Skeletal muscle satellite cell (primary cell): ENCODE data around the gene YBX2.
A peak's percentile ranks its signal among the peaks of the same experiment; 100 is the strongest.

Source experiments
- H3K27me3 ChIP-seq: 2 replicates; pipeline ENCODE4 v1.7.0; 2013; ENCODE audit warnings: low read length; ENCODE audit not compliant: control insufficient read depth, insufficient read depth
- H3K36me3 ChIP-seq: 2 replicates; pipeline ENCODE4 v1.7.0; 2013; ENCODE audit warnings: mild to moderate bottlenecking, control low read depth, low read length; ENCODE audit not compliant: insufficient read depth
- H3K4me1 ChIP-seq: 2 replicates; pipeline ENCODE4 v1.7.0; 2013; ENCODE audit warnings: low read length; ENCODE audit not compliant: control insufficient read depth, insufficient read depth
- H3K4me2 ChIP-seq: 2 replicates; pipeline ENCODE4 v1.7.0; 2013; ENCODE audit warnings: mild to moderate bottlenecking, low read length
- H3K4me3 ChIP-seq: 2 replicates; pipeline ENCODE4 v1.7.0; 2013; ENCODE audit warnings: low read length
- H3K9ac ChIP-seq: 2 replicates; pipeline ENCODE4 v1.7.0; 2013; ENCODE audit warnings: mild to moderate bottlenecking, low read depth, low read length, moderate library complexity
- H3K9me3 ChIP-seq: replicated peaks from 2 replicates; pipeline ENCODE4 v1.7.0; 2013; ENCODE audit warnings: mild to moderate bottlenecking, control low read depth, low read length

YBX2 gene

DNA sequence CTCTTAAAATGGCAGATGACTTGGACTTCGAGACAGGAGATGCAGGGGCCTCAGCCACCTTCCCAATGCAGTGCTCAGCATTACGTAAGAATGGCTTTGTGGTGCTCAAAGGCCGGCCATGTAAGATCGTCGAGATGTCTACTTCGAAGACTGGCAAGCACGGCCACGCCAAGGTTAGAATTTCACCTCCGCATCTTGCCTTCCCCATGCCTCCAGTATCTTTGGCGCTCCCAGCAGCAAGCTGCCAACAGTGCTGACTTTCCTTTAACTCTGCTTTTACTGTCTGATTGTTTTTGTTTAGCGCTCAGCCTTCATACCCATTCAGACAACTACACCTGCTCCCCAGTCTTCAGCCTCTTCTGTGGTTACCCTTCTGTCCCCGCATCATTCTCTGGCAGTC lies 15.2 kb upstream of the YBX2 start:
- H3K27me3 ChIP-seq = no peaks in the 10 kb centered on the region
- no peaks in the 10 kb centered on the region for H3K9me3 ChIP-seq
- H3K36me3 ChIP-seq = peaks cover 41% of the 10 kb centered on the region
- H3K4me3 ChIP-seq = peak overlapping the region; percentile 85
- H3K4me2 ChIP-seq = peak overlapping the region; percentile 78
- H3K9ac ChIP-seq = peak overlapping the region; percentile 99
- H3K4me1 ChIP-seq = peaks cover 37% of the 10 kb centered on the region

DNA sequence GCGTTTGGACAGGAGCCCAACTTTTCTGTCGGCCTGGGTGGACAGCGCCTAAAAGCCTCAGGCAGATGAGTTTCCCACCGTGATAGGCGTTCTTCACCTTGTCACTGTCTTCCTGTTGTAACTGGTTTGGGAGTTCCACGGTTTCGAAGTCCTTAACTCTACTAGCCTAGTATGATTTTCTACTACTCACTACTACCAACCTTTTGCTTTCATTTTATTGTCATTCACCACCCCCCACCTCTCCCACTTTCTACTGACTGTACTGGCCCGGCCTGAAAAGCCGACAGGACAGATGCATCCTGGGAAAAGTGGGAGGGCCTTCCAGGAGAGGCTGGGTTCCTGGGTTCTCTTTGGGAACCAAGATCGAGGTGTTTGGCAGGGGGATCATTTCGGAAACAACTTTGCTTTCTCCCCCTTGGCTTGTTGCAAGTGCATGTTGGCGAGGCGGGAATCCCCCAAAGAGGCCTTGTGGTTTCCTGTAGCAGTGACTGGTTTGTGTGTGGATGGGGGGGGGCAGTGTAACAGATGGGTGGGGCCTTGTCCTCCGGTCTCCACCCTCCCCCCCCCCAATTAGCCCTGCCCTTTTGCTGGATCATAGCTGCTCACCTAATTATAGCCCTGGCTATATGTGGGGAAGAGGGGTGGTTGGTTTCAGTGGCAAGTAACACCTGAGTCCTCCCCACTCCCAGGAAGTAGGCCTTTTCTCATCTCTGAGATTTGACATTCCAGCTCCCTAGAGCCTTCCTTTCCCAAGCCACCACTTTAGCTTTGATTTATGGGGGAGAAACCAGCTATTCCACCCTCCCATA lies 14.4 kb upstream of the YBX2 start:
- no peaks in the 10 kb centered on the region for H3K27me3 ChIP-seq
- no peaks in the 10 kb centered on the region for H3K9me3 ChIP-seq

GRCh38 chr17:7307686-7308624 lies 13.5 kb upstream of the YBX2 start:
- H3K27me3 ChIP-seq = no peaks in the 10 kb centered on the region
- H3K36me3 ChIP-seq = peaks cover 30% of the 10 kb centered on the region
- peak overlapping the region; percentile 85 for H3K4me3 ChIP-seq
- H3K4me1 ChIP-seq = peaks cover 20% of the 10 kb centered on the region
- H3K4me2 ChIP-seq = peak overlapping the region; percentile 78
- no peaks in the 10 kb centered on the region for H3K9me3 ChIP-seq
- peak overlapping the region; percentile 99 for H3K9ac ChIP-seq

More for the DNA sequence above, 14.4 kb upstream of the YBX2 start:
- peak overlapping the region; percentile 85 for H3K4me3 ChIP-seq
- peak overlapping the region; percentile 78 for H3K4me2 ChIP-seq
- H3K36me3 ChIP-seq = peaks cover 39% of the 10 kb centered on the region
- peaks cover 29% of the 10 kb centered on the region for H3K4me1 ChIP-seq
- H3K9ac ChIP-seq = peak overlapping the region; percentile 99

GRCh38 chr17:7306911-7307685 lies 12.7 kb upstream of the YBX2 start, which contains the start of gene EIF5A:
EIF5A (plus strand) TSS chr17:7307628; CDS start chr17:7309636, 2,008 bp downstream.
- peak within 1 kb of the TSS; percentile 85 for H3K4me3 ChIP-seq
- peaks cover 22% of the 10 kb centered on the region for H3K36me3 ChIP-seq
- peak within 1 kb of the TSS; percentile 83 for H3K4me2 ChIP-seq
- peaks cover 18% of the 10 kb centered on the region for H3K4me1 ChIP-seq
- H3K9ac ChIP-seq = peak within 1 kb of the TSS; percentile 99
- no peaks in the 10 kb centered on the region for H3K27me3 ChIP-seq
- no peaks in the 10 kb centered on the region for H3K9me3 ChIP-seq

GRCh38 chr17:7304179-7304578 lies 9.7 kb upstream of the YBX2 start:
- no peaks in the 10 kb centered on the region for H3K36me3 ChIP-seq
- H3K4me3 ChIP-seq = no peak overlapping the region
- no peak overlapping the region for H3K9ac ChIP-seq
- no peak overlapping the region for H3K4me2 ChIP-seq
- H3K9me3 ChIP-seq = no peaks in the 10 kb centered on the region
- peaks cover 4% of the 10 kb centered on the region for H3K27me3 ChIP-seq
- H3K4me1 ChIP-seq = peaks cover 1% of the 10 kb centered on the region

- Histone ChIP-seq H3K36me3 (no peaks in the 10 kb centered on the region), H3K4me2 (peak overlapping the region; percentile 82), H3K4me1 (peaks cover 10% of the 10 kb centered on the region), H3K9me3 (no peaks in the 10 kb centered on the region), H3K27me3 (peaks cover 30% of the 10 kb centered on the region), H3K4me3 (peak overlapping the region; percentile 64), H3K9ac (peak overlapping the region; percentile 31)
These were observed 1.9 kb upstream of the YBX2 start for GRCh38 chr17:7296189-7296861.

GRCh38 chr17:7295230-7296180 lies 1.1 kb upstream of the YBX2 start:
- Histone ChIP-seq H3K36me3 (no peaks in the 10 kb centered on the region), H3K4me3 (peak overlapping the region; percentile 64), H3K27me3 (peaks cover 38% of the 10 kb centered on the region), H3K4me1 (peaks cover 10% of the 10 kb centered on the region), H3K9me3 (no peaks in the 10 kb centered on the region), H3K4me2 (peak overlapping the region; percentile 80), H3K9ac (no peak overlapping the region)

GRCh38 chr17:7293816-7294613 lies 424 bp downstream of the YBX2 start:
- H3K4me3 ChIP-seq = peak overlapping the region; percentile 45

GRCh38 chr17:7293159-7293558 lies 1.3 kb downstream of the YBX2 start:
- Histone ChIP-seq H3K9me3 (no peaks in the 10 kb centered on the region), H3K36me3 (no peaks in the 10 kb centered on the region), H3K4me2 (no peak overlapping the region), H3K4me3 (no peak overlapping the region), H3K27me3 (peaks cover 49% of the 10 kb centered on the region), H3K9ac (no peak overlapping the region), H3K4me1 (peaks cover 10% of the 10 kb centered on the region)

More at GRCh38 chr17:7293816-7294613, 424 bp downstream of the YBX2 start:
- H3K9me3 ChIP-seq = no peaks in the 10 kb centered on the region
- peaks cover 40% of the 10 kb centered on the region for H3K27me3 ChIP-seq
- H3K36me3 ChIP-seq = no peaks in the 10 kb centered on the region
- H3K4me2 ChIP-seq = peak overlapping the region; percentile 41
- H3K4me1 ChIP-seq = peaks cover 10% of the 10 kb centered on the region
- H3K9ac ChIP-seq = no peak overlapping the region
